Measurements from ENCODE around the gene UGT2A1.

UGT2A1 gene

GRCh38 chr4:69546134-69546765, 106.8 kb downstream of the UGT2A1 start:
- H3K9me3 Mint-ChIP-seq: peaks cover 8% of the 10 kb centered on the region
- no peaks in the 10 kb centered on the region for H3K4me1 Mint-ChIP-seq
- no peak for ATAC-seq
- H3K36me3 Mint-ChIP-seq (ENCODE audit: low read depth): no peaks in the 10 kb centered on the region
- no peaks in the 10 kb centered on the region for H3K27me3 Mint-ChIP-seq
- no peak overlapping the region for H3K4me3 Mint-ChIP-seq
- DNase-seq: no peak
- H3K27ac Mint-ChIP-seq: no peak overlapping the region
